Epithelial cell of proximal tubule (primary cell): ENCODE measurements around the gene GALNT18. TPM values are rescaled to one million over a fixed set of nuclear protein-coding genes. Genes with fewer than 3 reads are reported as not detected.
A peak's percentile ranks its signal among the peaks of the same experiment; 100 is the strongest.

Source experiments
- DNase-seq: peaks from one replicate; pipeline ENCODE4 v3.0.0-alpha.2; 2011; ENCODE audit warnings: low read depth
- H3K4me3 ChIP-seq: 2 replicates; pipeline ENCODE4 v1.5.1; 2011; ENCODE audit warnings: low read depth, mild to moderate bottlenecking, low read length
- total RNA-seq: library from RNA; depleted of rRNA; stranded (reverse); fragments of >200 nt; gene quantifications from 2 replicates; pipeline ENCODE4 v1.2.3, GENCODE V29; 2015
- TF ChIP-seq, protein P1 (sequence below): conservative IDR thresholded peaks from 2 replicates; pipeline ENCODE4 v1.5.1; 2012; ENCODE audit warnings: low read depth, mild to moderate bottlenecking, low read length

Gene GALNT18
- total RNA-seq, 1 donor from 2014 or later: 7.8 TPM

DNA sequence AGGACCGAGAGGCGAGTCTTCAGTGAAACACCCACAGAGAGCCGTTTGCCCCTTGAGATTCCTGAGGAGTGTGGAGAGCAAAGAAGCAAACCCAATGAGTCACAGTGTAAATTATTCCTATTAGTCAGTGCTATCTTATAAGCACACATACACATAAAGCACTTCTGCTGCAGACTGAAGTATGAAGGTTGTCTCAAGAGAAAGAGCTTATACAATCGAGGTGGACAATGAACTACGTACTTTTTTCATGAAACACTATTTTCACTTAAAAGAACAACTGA lies 37.3 kb downstream of the GALNT18 start:
- no peak overlapping the region for H3K4me3 ChIP-seq
- peak; percentile 51 for DNase-seq
- TF ChIP-seq, protein P1, sequence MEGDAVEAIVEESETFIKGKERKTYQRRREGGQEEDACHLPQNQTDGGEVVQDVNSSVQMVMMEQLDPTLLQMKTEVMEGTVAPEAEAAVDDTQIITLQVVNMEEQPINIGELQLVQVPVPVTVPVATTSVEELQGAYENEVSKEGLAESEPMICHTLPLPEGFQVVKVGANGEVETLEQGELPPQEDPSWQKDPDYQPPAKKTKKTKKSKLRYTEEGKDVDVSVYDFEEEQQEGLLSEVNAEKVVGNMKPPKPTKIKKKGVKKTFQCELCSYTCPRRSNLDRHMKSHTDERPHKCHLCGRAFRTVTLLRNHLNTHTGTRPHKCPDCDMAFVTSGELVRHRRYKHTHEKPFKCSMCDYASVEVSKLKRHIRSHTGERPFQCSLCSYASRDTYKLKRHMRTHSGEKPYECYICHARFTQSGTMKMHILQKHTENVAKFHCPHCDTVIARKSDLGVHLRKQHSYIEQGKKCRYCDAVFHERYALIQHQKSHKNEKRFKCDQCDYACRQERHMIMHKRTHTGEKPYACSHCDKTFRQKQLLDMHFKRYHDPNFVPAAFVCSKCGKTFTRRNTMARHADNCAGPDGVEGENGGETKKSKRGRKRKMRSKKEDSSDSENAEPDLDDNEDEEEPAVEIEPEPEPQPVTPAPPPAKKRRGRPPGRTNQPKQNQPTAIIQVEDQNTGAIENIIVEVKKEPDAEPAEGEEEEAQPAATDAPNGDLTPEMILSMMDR: no peak

DNA sequence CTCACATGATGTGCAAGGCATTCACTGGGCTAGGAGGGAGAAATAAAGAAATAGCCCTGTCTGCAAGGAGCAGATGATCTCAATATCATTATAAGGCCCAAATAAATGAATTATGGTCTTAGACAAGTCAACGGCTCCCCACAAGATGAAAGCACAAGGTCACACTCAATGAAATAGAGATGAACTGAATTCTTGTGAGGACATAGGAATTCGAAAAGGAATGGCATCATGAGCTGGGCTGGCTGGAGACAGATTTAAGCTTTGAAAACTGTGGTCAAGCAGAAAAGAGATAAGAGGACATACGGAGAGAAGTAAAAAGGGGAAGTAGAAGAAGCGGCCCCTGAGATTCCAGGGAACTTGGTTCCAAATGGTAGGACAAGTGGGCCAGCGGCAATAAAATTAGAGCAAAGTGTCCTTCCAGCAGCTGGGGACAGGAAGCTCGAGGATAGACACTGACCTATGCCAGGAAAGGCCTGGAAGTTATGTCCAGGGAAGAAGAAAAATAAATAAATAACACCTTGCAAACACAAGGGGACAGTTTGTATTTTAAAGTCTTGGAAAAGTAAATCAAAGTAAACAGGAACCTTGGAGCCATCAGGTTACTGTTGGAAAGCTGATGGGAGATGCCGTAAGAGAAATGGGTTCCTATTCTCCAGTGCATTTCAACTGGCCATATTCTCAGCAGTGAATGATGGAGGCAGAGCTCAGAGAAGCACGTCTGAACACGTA lies 37.8 kb downstream of the GALNT18 start:
- TF ChIP-seq, protein P1: no peak
- H3K4me3 ChIP-seq: no peak overlapping the region
- no peak for DNase-seq

DNA sequence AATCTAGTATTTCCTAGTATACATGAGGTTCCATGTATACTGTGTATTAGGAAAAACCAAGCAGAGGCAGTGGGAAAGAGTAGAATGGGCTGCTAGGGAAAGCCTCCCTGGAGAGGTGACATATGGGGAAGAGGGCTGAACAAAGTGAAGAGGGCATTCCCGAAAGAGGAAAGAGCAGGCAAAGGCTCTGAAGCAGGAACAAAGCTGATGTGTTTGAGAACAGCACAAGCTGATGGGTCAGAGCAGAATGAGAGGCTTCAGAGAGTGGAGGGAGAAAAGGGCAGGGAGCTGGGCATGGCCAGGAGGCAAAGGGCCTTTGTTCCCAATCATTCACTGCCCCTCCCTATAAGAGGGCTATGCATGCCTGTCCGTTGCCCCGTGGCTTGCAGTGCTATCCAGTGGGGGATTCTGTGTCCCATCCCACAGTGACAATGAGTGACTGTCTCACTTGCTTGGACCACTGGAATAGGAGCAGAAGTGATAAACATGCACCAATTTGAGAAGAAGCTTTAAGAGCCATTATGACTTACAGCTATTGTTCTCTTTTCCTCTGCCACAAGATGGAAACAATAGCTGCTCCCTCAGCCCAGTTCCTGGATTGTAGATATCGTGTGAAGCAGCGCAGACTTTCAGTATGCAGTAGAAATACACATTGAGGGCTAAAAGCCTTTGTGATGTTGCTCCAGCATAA lies 39.6 kb downstream of the GALNT18 start:
- TF ChIP-seq, protein P1: no peak
- H3K4me3 ChIP-seq: no peak overlapping the region
- no peak for DNase-seq

DNA sequence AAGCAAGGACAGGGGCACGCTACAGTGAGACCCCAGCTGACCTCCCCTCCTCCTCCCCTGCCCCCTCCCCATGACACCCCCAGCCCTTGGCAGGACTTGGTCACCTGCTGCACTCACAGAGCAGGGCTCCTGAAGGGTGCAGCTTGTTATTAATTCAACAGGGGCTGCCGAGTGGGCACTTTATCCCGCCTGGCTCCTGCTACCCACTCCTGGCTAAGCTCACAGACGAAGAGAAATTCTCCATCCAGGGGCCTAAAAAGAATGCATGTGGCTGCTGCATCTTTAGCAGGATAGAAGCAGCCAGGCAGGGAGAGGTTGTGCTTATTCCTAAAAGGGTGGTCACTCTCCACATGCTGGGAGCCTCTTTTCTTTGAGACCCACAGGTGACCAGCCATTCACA lies 40.3 kb downstream of the GALNT18 start:
- TF ChIP-seq, protein P1: no peak
- H3K4me3 ChIP-seq: no peak overlapping the region
- no peak for DNase-seq

DNA sequence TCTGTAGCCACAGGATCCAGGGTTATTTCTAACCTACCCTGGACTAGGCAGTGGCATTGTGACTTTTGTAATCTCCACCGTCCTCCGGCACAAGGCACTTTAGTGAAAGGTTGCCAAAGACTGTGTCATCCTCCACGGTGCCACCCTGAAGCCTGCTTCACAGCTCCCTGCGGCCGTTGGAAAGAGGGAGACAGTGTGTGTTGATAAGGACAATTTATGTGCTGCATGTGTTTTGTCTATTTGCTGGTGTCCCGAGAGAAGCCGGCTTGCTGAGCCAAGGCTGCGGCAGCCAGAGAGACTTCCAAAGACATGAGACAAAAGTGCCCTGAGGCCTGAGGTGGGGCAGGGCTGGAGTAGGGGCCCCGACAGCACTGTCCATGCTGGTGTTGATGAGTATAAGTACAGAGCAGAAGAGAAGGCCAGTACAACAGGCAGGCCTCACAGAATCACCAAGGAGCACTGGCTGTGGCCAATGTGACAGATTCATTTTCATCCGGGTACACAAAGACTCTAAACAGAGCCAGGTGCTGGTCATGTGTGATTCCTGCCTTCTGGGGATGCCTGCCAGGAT lies 40.9 kb downstream of the GALNT18 start:
- no peak overlapping the region for H3K4me3 ChIP-seq
- TF ChIP-seq, protein P1: no peak
- DNase-seq: no peak

DNA sequence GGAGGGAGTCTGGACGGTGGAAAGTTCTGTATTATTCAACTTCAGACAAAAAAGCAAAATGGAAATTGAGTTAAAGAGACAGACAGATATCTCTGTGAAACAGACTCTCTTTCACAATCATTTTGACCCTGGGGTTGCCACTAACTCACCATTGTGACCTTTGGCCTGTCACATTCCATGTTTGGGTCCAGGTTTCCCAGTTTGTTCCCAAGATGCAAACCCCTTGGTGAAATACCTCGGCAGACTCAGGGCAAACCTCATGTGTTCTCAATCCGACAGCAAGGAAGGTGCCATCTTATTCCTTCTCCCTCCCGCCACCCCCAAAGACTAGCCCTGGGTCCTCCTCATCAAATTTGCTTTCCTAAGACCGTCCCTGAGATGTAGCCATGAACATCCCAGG lies 41.8 kb downstream of the GALNT18 start:
- H3K4me3 ChIP-seq: no peak overlapping the region
- TF ChIP-seq, protein P1: no peak
- no peak for DNase-seq
